ENCODE data around the gene SLC9A7.
"Not testable (repeated sequence)": the region's sequence is repeated elsewhere in the genome, so short reads cannot be mapped to it uniquely, and the experiment has no call there.

The SLC9A7 gene

GRCh38 chrX:46754036-46754435 is 4.9 kb downstream of the SLC9A7 start:
- Histone ChIP-seq H3K4me1 (ENCODE audit: control insufficient read depth, insufficient read depth, low read length) (peaks cover 7% of the 10 kb centered on the region), H3K9me3 (ENCODE audit: control insufficient read depth, insufficient read depth, low read depth, low read length) (no peaks in the 10 kb centered on the region), H3K4me3 (ENCODE audit: low read depth, low read length) (no peak overlapping the region), H3K27me3 (ENCODE audit: control insufficient read depth, insufficient read depth, low read length) (peaks cover 11% of the 10 kb centered on the region; the same call in 1 of the 2 replicates), H3K36me3 (ENCODE audit: control insufficient read depth, insufficient read depth, low read length) (no peaks in the 10 kb centered on the region), H3K9ac (ENCODE audit: low read length) (no peak overlapping the region), H3K27ac (ENCODE audit: low read depth, low read length) (no peak overlapping the region)

DNA sequence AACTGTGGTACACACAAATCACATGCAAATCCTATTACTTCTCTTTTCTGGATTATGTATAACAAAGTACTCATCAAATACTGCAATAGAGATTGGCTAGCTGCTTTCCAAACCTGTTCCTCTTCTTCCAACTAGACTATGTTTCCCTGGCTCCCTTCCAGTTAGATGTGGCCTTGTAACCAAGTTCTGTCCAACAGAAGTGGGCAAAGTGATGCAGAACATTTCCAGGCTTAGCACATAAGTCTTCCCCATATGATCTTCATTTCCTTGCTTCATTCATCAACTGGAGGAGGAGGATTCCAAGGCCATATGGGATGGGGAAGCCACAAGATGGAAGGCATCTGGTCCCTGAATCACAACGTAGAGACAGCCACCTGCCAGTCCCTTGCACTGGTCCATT is 8.0 kb downstream of the SLC9A7 start:
- Histone ChIP-seq H3K36me3 (ENCODE audit: control insufficient read depth, insufficient read depth, low read length) (no peaks in the 10 kb centered on the region), H3K27ac (ENCODE audit: low read depth, low read length) (no peak overlapping the region), H3K9me3 (ENCODE audit: control insufficient read depth, insufficient read depth, low read depth, low read length) (0 out of 2 replicates have a peak, but pooled peaks cover 4% of the 10 kb centered on the region), H3K9ac (ENCODE audit: low read length) (no peak overlapping the region), H3K4me1 (ENCODE audit: control insufficient read depth, insufficient read depth, low read length) (peaks cover 7% of the 10 kb centered on the region), H3K27me3 (ENCODE audit: control insufficient read depth, insufficient read depth, low read length) (no peaks in the 10 kb centered on the region), H3K4me3 (ENCODE audit: low read depth, low read length) (no peak overlapping the region)

- H3K9me3 ChIP-seq (ENCODE audit: control insufficient read depth, insufficient read depth, low read depth, low read length), result peaks cover 25% of the 10 kb centered on the region
- H3K4me3 ChIP-seq (ENCODE audit: low read depth, low read length), result no peak overlapping the region
- H3K27me3 ChIP-seq (ENCODE audit: control insufficient read depth, insufficient read depth, low read length), result no peaks in the 10 kb centered on the region
- no peaks in the 10 kb centered on the region for H3K36me3 ChIP-seq (ENCODE audit: control insufficient read depth, insufficient read depth, low read length)
- H3K4me1 ChIP-seq (ENCODE audit: control insufficient read depth, insufficient read depth, low read length), result 0 out of 2 replicates have a peak, but pooled peaks cover 3% of the 10 kb centered on the region
- H3K27ac ChIP-seq (ENCODE audit: low read depth, low read length), result no peak overlapping the region
- H3K9ac ChIP-seq (ENCODE audit: low read length), result no peak overlapping the region
These were observed 14.9 kb downstream of the SLC9A7 start for GRCh38 chrX:46744009-46744408.

DNA sequence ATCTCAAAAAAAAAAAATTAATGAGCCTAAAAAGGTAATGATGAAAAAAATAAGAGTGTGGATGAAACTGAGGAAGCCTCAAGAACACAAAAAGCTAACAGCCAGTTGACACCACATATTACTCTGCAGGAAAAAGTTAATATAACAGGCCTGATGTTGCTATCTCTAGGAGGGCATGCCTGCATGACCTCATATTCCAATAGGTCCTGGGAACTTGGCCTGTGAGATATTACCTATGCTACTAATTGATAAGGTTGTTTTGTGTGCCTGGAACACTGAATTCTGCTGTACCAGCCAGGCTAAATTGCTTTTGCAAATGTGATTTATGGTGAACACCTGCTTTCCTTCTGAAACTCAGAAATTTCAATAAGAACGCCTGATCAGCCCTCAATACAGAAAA is 15.9 kb downstream of the SLC9A7 start:
- H3K9me3 ChIP-seq (ENCODE audit: control insufficient read depth, insufficient read depth, low read depth, low read length), result peaks cover 27% of the 10 kb centered on the region
- no peak overlapping the region for H3K4me3 ChIP-seq (ENCODE audit: low read depth, low read length)
- no peak overlapping the region for H3K9ac ChIP-seq (ENCODE audit: low read length)
- 0 out of 2 replicates have a peak, but pooled peaks cover 3% of the 10 kb centered on the region for H3K4me1 ChIP-seq (ENCODE audit: control insufficient read depth, insufficient read depth, low read length)
- H3K27me3 ChIP-seq (ENCODE audit: control insufficient read depth, insufficient read depth, low read length), result no peaks in the 10 kb centered on the region
- H3K36me3 ChIP-seq (ENCODE audit: control insufficient read depth, insufficient read depth, low read length), result no peaks in the 10 kb centered on the region
- no peak overlapping the region for H3K27ac ChIP-seq (ENCODE audit: low read depth, low read length)

GRCh38 chrX:46739736-46740135 is 19.2 kb downstream of the SLC9A7 start:
- H3K27ac ChIP-seq (ENCODE audit: low read depth, low read length), result no peak overlapping the region
- no peaks in the 10 kb centered on the region for H3K27me3 ChIP-seq (ENCODE audit: control insufficient read depth, insufficient read depth, low read length)
- no peaks in the 10 kb centered on the region for H3K36me3 ChIP-seq (ENCODE audit: control insufficient read depth, insufficient read depth, low read length)
- no peak overlapping the region for H3K4me3 ChIP-seq (ENCODE audit: low read depth, low read length)
- H3K9me3 ChIP-seq (ENCODE audit: control insufficient read depth, insufficient read depth, low read depth, low read length), result peaks cover 42% of the 10 kb centered on the region
- no peak overlapping the region for H3K9ac ChIP-seq (ENCODE audit: low read length)
- no peaks in the 10 kb centered on the region for H3K4me1 ChIP-seq (ENCODE audit: control insufficient read depth, insufficient read depth, low read length)

- no peaks in the 10 kb centered on the region for H3K36me3 ChIP-seq (ENCODE audit: control insufficient read depth, insufficient read depth, low read length)
- no peak overlapping the region for H3K9ac ChIP-seq (ENCODE audit: low read length)
- H3K4me3 ChIP-seq (ENCODE audit: low read depth, low read length), result no peak overlapping the region
- no peak overlapping the region for H3K27ac ChIP-seq (ENCODE audit: low read depth, low read length)
- no peaks in the 10 kb centered on the region for H3K4me1 ChIP-seq (ENCODE audit: control insufficient read depth, insufficient read depth, low read length)
- H3K9me3 ChIP-seq (ENCODE audit: control insufficient read depth, insufficient read depth, low read depth, low read length), result peaks cover 42% of the 10 kb centered on the region
- H3K27me3 ChIP-seq (ENCODE audit: control insufficient read depth, insufficient read depth, low read length), result no peaks in the 10 kb centered on the region
These were observed 21.5 kb downstream of the SLC9A7 start for GRCh38 chrX:46737462-46737861.

GRCh38 chrX:46737041-46737440 is 21.9 kb downstream of the SLC9A7 start:
- Histone ChIP-seq H3K9ac (ENCODE audit: low read length) (no peak overlapping the region), H3K36me3 (ENCODE audit: control insufficient read depth, insufficient read depth, low read length) (no peaks in the 10 kb centered on the region), H3K9me3 (ENCODE audit: control insufficient read depth, insufficient read depth, low read depth, low read length) (peaks cover 42% of the 10 kb centered on the region), H3K27me3 (ENCODE audit: control insufficient read depth, insufficient read depth, low read length) (no peaks in the 10 kb centered on the region), H3K4me1 (ENCODE audit: control insufficient read depth, insufficient read depth, low read length) (no peaks in the 10 kb centered on the region), H3K4me3 (ENCODE audit: low read depth, low read length) (no peak overlapping the region), H3K27ac (ENCODE audit: low read depth, low read length) (no peak overlapping the region)

DNA sequence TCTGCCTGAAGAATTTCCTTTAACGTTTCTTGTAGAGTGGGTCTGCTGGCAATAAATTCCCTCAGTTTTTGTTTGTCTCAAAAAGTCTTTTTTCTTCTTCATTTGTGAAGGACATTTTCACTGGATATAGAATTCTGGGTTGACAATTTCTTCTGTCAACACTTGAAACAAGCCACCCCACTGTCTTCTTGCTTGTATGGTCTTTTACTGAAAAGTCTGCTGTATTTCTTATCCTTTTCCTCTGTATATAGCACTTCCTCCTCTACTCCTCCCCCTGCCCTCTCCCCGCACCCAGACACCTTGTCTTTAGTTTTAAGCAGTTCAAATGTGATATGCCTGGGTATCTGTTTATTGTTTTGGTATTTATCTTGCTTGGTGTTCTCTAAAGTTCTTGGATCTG is 23.3 kb downstream of the SLC9A7 start:
- Histone ChIP-seq H3K9me3 (ENCODE audit: control insufficient read depth, insufficient read depth, low read depth, low read length) (peaks cover 35% of the 10 kb centered on the region), H3K4me3 (ENCODE audit: low read depth, low read length) (no peak overlapping the region), H3K4me1 (ENCODE audit: control insufficient read depth, insufficient read depth, low read length) (no peaks in the 10 kb centered on the region), H3K27me3 (ENCODE audit: control insufficient read depth, insufficient read depth, low read length) (no peaks in the 10 kb centered on the region), H3K36me3 (ENCODE audit: control insufficient read depth, insufficient read depth, low read length) (no peaks in the 10 kb centered on the region), H3K9ac (ENCODE audit: low read length) (no peak overlapping the region), H3K27ac (ENCODE audit: low read depth, low read length) (no peak overlapping the region)

DNA sequence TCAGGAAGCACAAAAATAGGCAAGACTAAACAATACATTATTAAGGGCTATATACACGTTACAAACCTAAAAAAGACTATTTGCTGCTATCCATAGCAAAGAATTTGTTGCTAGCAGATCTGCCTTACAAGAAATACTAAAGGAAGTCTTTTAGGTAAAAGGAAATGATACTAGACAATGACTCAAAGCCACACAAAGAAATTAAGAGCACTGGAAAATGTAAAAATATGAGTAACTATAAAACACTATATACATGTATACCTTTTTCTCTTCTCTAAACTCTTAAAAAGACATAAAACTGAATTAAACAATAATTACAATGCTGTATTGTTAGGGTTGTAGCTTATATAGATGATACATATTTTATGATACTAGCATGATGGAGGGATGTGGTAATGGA is 25.7 kb downstream of the SLC9A7 start:
- no peak overlapping the region for H3K27ac ChIP-seq (ENCODE audit: low read depth, low read length)
- H3K4me3 ChIP-seq (ENCODE audit: low read depth, low read length), result no peak overlapping the region

GRCh38 chrX:46730765-46731164 is 28.2 kb downstream of the SLC9A7 start:
- H3K4me1 ChIP-seq (ENCODE audit: control insufficient read depth, insufficient read depth, low read length), result no peaks in the 10 kb centered on the region
- H3K4me3 ChIP-seq (ENCODE audit: low read depth, low read length), result no peak overlapping the region
- H3K9me3 ChIP-seq (ENCODE audit: control insufficient read depth, insufficient read depth, low read depth, low read length), result peaks cover 4% of the 10 kb centered on the region; the same call in 1 of the 2 replicates
- H3K27me3 ChIP-seq (ENCODE audit: control insufficient read depth, insufficient read depth, low read length), result no peaks in the 10 kb centered on the region
- no peak overlapping the region for H3K27ac ChIP-seq (ENCODE audit: low read depth, low read length)
- no peaks in the 10 kb centered on the region for H3K36me3 ChIP-seq (ENCODE audit: control insufficient read depth, insufficient read depth, low read length)
- H3K9ac ChIP-seq (ENCODE audit: low read length), result no peak overlapping the region

More for the DNA sequence above, 25.7 kb downstream of the SLC9A7 start:
- Histone ChIP-seq H3K36me3 (ENCODE audit: control insufficient read depth, insufficient read depth, low read length) (no peaks in the 10 kb centered on the region), H3K9ac (ENCODE audit: low read length) (no peak overlapping the region), H3K27me3 (ENCODE audit: control insufficient read depth, insufficient read depth, low read length) (no peaks in the 10 kb centered on the region), H3K9me3 (ENCODE audit: control insufficient read depth, insufficient read depth, low read depth, low read length) (peaks cover 21% of the 10 kb centered on the region; the same call in 1 of the 2 replicates), H3K4me1 (ENCODE audit: control insufficient read depth, insufficient read depth, low read length) (no peaks in the 10 kb centered on the region)

DNA sequence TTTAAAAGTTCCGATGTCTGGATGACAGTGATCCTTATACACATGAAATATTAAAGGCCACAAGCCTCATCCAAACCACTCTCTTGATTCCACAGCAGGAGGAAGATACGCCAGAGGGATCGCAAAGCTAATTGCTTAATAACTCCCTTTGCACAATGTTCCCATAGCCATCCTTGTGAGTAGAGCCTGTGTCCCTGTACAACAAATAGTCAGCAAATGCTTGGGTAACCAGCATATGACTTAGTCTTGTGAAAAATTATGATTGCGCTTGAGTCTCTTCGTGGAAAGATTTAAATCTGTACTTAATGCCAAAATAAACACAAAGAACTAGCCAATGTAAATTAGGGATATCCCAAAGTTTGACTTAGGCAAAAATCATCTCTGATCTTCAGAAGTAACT is 31.5 kb downstream of the SLC9A7 start:
- Histone ChIP-seq H3K27me3 (ENCODE audit: control insufficient read depth, insufficient read depth, low read length) (no peaks in the 10 kb centered on the region), H3K27ac (ENCODE audit: low read depth, low read length) (no peak overlapping the region), H3K4me1 (ENCODE audit: control insufficient read depth, insufficient read depth, low read length) (0 out of 2 replicates have a peak, but pooled peaks cover 2% of the 10 kb centered on the region), H3K36me3 (ENCODE audit: control insufficient read depth, insufficient read depth, low read length) (no peaks in the 10 kb centered on the region), H3K9me3 (ENCODE audit: control insufficient read depth, insufficient read depth, low read depth, low read length) (no peaks in the 10 kb centered on the region), H3K4me3 (ENCODE audit: low read depth, low read length) (no peak overlapping the region), H3K9ac (ENCODE audit: low read length) (no peak overlapping the region)

DNA sequence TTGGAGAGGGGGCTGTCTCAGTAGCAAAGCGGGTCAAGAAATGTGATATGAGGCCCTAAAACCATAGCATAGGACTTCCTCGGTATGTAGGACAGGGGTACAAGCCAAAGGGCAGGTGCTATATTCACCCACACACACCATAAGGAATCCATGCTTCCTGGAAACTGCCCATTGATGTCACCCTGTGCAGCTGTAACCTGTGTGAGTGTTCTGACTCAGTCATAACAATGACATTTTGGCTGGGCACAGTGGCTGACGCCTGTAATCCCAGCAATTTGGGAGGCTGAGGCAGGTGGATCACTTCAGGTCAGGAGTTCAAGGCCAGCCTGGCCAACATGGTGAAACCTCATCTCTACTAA is 35.4 kb downstream of the SLC9A7 start:
- not testable (repeated sequence) for H3K9ac ChIP-seq (ENCODE audit: low read length); H3K4me1 ChIP-seq (ENCODE audit: control insufficient read depth, insufficient read depth, low read length); H3K36me3 ChIP-seq (ENCODE audit: control insufficient read depth, insufficient read depth, low read length); H3K4me3 ChIP-seq (ENCODE audit: low read depth, low read length); H3K27ac ChIP-seq (ENCODE audit: low read depth, low read length); H3K27me3 ChIP-seq (ENCODE audit: control insufficient read depth, insufficient read depth, low read length); H3K9me3 ChIP-seq (ENCODE audit: control insufficient read depth, insufficient read depth, low read depth, low read length)
